A549 (cell line): Measurements from ENCODE around the gene THEMIS.

Experiments used
- CEBPB ChIP-seq, 2 experiments: fragments of >200 bp in 1 of 2; sonication (Bioruptor Twin) in 1 of 2; formaldehyde crosslinking in 1 of 2; IDR thresholded peaks; 2 replicates each; pipeline ENCODE4 v1.6.1; 2012 to 2016
- CHD2 ChIP-seq: fragments of 150-350 bp; IDR thresholded peaks from 2 replicates; pipeline ENCODE4 v1.6.1; 2014; ENCODE audit warnings: low read length; ENCODE audit not compliant: partially characterized antibody
- EP300 ChIP-seq, 2 experiments: fragments of >200 bp; sonication (Bioruptor Twin); formaldehyde crosslinking; IDR thresholded peaks; 2 replicates in 1 of 2; 3 replicates in 1 of 2; pipeline ENCODE4 v1.6.1; 2016 to 2017
- HDAC2 ChIP-seq: fragments of 200-600 bp; sonication (generic); IDR thresholded peaks from 2 replicates; pipeline ENCODE4 v1.6.1; 2016
- MAZ ChIP-seq: fragments of 150-350 bp; IDR thresholded peaks from 2 replicates; pipeline ENCODE4 v1.6.1; 2014; ENCODE audit warnings: antibody characterized with exemption, low read depth, low read length, borderline replicate concordance
- MYC ChIP-seq: IDR thresholded peaks from 2 replicates; pipeline ENCODE4 v1.6.1; 2012; ENCODE audit warnings: mild to moderate bottlenecking, inconsistent platforms, low read length, improper control_type of control experiment, borderline replicate concordance
- NR3C1 ChIP-seq: fragments of >200 bp; sonication (Bioruptor Twin); formaldehyde crosslinking; IDR thresholded peaks from 3 replicates; pipeline ENCODE4 v1.6.1; 2017
- PHF8 ChIP-seq: fragments of 200-600 bp; sonication (generic); IDR thresholded peaks from 2 replicates; pipeline ENCODE4 v1.6.1; 2016; ENCODE audit warnings: low read depth, mild to moderate bottlenecking, antibody characterized with exemption, moderate library complexity, borderline replicate concordance
- POLR2A ChIP-seq: IDR thresholded peaks from 2 replicates; pipeline ENCODE4 v1.6.1; 2012; ENCODE audit warnings: mild to moderate bottlenecking, low read length
- RARB ChIP-seq: fragments of 250-450 bp; sonication (Bioruptor Pico); IDR thresholded peaks from 2 replicates; pipeline ENCODE4 v1.8.0; 2021; ENCODE audit warnings: mild to moderate bottlenecking, moderate library complexity
- RFX5 ChIP-seq: fragments of 450-650 bp; IDR thresholded peaks from 2 replicates; pipeline ENCODE4 v1.7.1; 2014; ENCODE audit warnings: antibody characterized with exemption, mild to moderate bottlenecking, moderate library complexity
- ZFP36 ChIP-seq: fragments of 450-650 bp; IDR thresholded peaks from 2 replicates; pipeline ENCODE4 v1.6.1; 2014; ENCODE audit warnings: borderline replicate concordance; ENCODE audit not compliant: partially characterized antibody
- TF ChIP-seq, protein P1 (sequence below): fragments of >200 bp; sonication (Bioruptor Twin); formaldehyde crosslinking; IDR thresholded peaks from 3 replicates; pipeline ENCODE4 v1.5.1; 2016
- TF ChIP-seq, protein P2 (sequence below): fragments of 200-600 bp; sonication (generic); IDR thresholded peaks from 2 replicates; pipeline ENCODE4 v1.6.1; 2016; ENCODE audit warnings: antibody characterized with exemption, mild to moderate bottlenecking, moderate library complexity

DNA sequence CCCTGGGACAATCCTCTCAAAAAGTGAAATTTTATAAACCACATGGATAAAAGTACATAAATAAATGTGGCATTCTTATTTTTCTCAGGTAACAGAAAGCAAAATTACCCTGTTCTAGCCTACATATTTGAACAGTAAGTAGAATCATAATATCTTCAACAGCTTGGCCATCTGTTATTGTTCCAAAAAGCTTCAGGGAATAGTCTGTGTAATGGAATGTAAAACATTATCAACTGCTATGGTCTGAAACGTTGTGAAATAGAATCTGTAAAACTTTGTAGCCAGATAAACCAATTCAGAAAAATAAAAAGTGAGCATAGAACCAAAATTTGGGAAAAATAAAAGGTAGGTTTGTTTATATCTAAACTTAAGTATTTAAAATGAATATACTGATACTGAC, 114.7 kb downstream of the THEMIS start:
- TF ChIP-seq HDAC2 = no peak
- TF ChIP-seq, protein P1, sequence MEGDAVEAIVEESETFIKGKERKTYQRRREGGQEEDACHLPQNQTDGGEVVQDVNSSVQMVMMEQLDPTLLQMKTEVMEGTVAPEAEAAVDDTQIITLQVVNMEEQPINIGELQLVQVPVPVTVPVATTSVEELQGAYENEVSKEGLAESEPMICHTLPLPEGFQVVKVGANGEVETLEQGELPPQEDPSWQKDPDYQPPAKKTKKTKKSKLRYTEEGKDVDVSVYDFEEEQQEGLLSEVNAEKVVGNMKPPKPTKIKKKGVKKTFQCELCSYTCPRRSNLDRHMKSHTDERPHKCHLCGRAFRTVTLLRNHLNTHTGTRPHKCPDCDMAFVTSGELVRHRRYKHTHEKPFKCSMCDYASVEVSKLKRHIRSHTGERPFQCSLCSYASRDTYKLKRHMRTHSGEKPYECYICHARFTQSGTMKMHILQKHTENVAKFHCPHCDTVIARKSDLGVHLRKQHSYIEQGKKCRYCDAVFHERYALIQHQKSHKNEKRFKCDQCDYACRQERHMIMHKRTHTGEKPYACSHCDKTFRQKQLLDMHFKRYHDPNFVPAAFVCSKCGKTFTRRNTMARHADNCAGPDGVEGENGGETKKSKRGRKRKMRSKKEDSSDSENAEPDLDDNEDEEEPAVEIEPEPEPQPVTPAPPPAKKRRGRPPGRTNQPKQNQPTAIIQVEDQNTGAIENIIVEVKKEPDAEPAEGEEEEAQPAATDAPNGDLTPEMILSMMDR = no peak
- TF ChIP-seq POLR2A = no peak
- TF ChIP-seq, protein P2, sequence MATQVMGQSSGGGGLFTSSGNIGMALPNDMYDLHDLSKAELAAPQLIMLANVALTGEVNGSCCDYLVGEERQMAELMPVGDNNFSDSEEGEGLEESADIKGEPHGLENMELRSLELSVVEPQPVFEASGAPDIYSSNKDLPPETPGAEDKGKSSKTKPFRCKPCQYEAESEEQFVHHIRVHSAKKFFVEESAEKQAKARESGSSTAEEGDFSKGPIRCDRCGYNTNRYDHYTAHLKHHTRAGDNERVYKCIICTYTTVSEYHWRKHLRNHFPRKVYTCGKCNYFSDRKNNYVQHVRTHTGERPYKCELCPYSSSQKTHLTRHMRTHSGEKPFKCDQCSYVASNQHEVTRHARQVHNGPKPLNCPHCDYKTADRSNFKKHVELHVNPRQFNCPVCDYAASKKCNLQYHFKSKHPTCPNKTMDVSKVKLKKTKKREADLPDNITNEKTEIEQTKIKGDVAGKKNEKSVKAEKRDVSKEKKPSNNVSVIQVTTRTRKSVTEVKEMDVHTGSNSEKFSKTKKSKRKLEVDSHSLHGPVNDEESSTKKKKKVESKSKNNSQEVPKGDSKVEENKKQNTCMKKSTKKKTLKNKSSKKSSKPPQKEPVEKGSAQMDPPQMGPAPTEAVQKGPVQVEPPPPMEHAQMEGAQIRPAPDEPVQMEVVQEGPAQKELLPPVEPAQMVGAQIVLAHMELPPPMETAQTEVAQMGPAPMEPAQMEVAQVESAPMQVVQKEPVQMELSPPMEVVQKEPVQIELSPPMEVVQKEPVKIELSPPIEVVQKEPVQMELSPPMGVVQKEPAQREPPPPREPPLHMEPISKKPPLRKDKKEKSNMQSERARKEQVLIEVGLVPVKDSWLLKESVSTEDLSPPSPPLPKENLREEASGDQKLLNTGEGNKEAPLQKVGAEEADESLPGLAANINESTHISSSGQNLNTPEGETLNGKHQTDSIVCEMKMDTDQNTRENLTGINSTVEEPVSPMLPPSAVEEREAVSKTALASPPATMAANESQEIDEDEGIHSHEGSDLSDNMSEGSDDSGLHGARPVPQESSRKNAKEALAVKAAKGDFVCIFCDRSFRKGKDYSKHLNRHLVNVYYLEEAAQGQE = no peak
- TF ChIP-seq RFX5 = no peak
- no peak for TF ChIP-seq RARB (CRISPR knock-in tag)
- TF ChIP-seq ZFP36 = no peak
- TF ChIP-seq PHF8 = no peak
- TF ChIP-seq NR3C1 = no peak
- no peak for TF ChIP-seq CHD2
- no peak for TF ChIP-seq CEBPB (IDR thresholded peaks at IDR 0.05)
- TF ChIP-seq EP300 (IDR thresholded peaks at IDR 0.05) = no peak
- TF ChIP-seq MYC = no peak
- TF ChIP-seq MAZ = no peak
